GM23248 (cell line): ENCODE data around the gene ADGRV1.

Experiments
- EZH2 ChIP-seq: fragments of 200-600 bp; sonication (generic); IDR thresholded peaks from 2 replicates; pipeline ENCODE4 v1.6.1; 2018; ENCODE audit warnings: antibody characterized with exemption, mild to moderate bottlenecking; ENCODE audit not compliant: insufficient read depth, poor library complexity, severe bottlenecking
- EZH2phosphoT487 ChIP-seq: fragments of 200-600 bp; sonication (generic); IDR thresholded peaks from 2 replicates; pipeline ENCODE4 v1.6.1; 2018; ENCODE audit warnings: antibody characterized with exemption, moderate library complexity, mild to moderate bottlenecking, low read depth; ENCODE audit not compliant: insufficient read depth

- TF ChIP-seq EZH2 (no peak), EZH2phosphoT487 (no peak)
Observed at GRCh38 chr5:91038180-91038808, 479.7 kb downstream of the ADGRV1 start.
